Measurements from ENCODE around the gene OSTN.

DNA sequence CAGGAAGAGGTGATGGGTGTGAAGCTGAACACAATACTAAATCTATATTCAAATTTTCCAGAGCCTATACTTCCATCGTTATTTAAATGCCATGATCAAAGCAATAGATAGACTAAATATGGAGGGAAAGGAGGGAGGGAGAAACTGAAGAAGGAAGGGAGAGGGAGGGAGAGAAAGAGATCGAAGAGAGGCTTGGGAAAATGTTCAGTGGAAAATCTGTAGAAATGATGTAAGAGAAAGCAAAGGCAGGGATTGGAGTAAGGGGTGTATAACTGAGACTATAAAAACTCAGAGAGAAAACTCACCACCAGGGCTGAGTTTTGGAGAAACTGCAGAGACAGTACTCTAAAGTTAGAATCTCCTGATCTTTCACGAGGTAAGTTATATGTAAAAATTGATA is at the start of gene OSTN:
- TF ChIP-seq, protein P1, sequence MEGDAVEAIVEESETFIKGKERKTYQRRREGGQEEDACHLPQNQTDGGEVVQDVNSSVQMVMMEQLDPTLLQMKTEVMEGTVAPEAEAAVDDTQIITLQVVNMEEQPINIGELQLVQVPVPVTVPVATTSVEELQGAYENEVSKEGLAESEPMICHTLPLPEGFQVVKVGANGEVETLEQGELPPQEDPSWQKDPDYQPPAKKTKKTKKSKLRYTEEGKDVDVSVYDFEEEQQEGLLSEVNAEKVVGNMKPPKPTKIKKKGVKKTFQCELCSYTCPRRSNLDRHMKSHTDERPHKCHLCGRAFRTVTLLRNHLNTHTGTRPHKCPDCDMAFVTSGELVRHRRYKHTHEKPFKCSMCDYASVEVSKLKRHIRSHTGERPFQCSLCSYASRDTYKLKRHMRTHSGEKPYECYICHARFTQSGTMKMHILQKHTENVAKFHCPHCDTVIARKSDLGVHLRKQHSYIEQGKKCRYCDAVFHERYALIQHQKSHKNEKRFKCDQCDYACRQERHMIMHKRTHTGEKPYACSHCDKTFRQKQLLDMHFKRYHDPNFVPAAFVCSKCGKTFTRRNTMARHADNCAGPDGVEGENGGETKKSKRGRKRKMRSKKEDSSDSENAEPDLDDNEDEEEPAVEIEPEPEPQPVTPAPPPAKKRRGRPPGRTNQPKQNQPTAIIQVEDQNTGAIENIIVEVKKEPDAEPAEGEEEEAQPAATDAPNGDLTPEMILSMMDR (conservative IDR thresholded peaks at IDR 0.05 in 1 of 2, IDR thresholded peaks at IDR 0.05 in 1 of 2; ENCODE audit: extremely low read depth in 1 of 2, insufficient read depth in 1 of 2, low read depth in 1 of 2, low read length in 2 of 2): no peak
- no peak for TF ChIP-seq EZH2 (IDR thresholded peaks at IDR 0.05; ENCODE audit: borderline replicate concordance, low read length)

Data from mammary epithelial cell (primary cell).